Spleen (tissue), 11 donors: Measurements from ENCODE around the gene ZNF385D. TPM values are rescaled to one million over a fixed set of nuclear protein-coding genes. Genes with fewer than 3 reads are reported as not detected.

ENCODE experiments used
- DNase-seq: peaks from one replicate; pipeline ENCODE4 v3.0.0-alpha.2; 2020
- H3K27ac ChIP-seq, 8 donors: fragments of 200-600 bp; sonication (generic) in 7 of 8; 1 replicate in 4 of 8; 2 replicates in 4 of 8; pipeline versions ENCODE4 v1.5.0 to v1.8.0; 2016 to 2021; ENCODE audit warnings: inconsistent platforms in 4 of 8, mild to moderate bottlenecking in 4 of 8, moderate library complexity in 1 of 8
- H3K27me3 ChIP-seq, 7 donors: fragments of 200-600 bp; sonication (generic) in 6 of 7; replicated peaks in 1 of 7; 1 replicate in 4 of 7; 2 replicates in 3 of 7; pipeline versions ENCODE4 v1.5.0 to v1.8.0; 2016 to 2021; ENCODE audit warnings: inconsistent platforms in 3 of 7, mild to moderate bottlenecking in 1 of 7
- H3K36me3 ChIP-seq, 6 donors: fragments of 200-600 bp; sonication (generic) in 5 of 6; 1 replicate in 4 of 6; 2 replicates in 2 of 6; pipeline versions ENCODE4 v1.5.0 to v1.8.0; 2016 to 2021; ENCODE audit warnings: inconsistent platforms in 2 of 6
- H3K4me1 ChIP-seq, 6 donors: fragments of 200-600 bp; sonication (generic) in 5 of 6; 1 replicate in 3 of 6; 2 replicates in 3 of 6; pipeline versions ENCODE4 v1.5.0 to v1.8.0; 2016 to 2021; ENCODE audit warnings: inconsistent platforms in 3 of 6
- H3K4me3 ChIP-seq, 8 donors: fragments of 200-600 bp; sonication (generic) in 7 of 8; 1 replicate in 4 of 8; 2 replicates in 4 of 8; pipeline versions ENCODE4 v1.5.0 to v1.8.0; 2016 to 2021; ENCODE audit warnings: inconsistent platforms in 4 of 8, mild to moderate bottlenecking in 4 of 8, moderate library complexity in 2 of 8
- H3K9me3 ChIP-seq, 8 donors: fragments of 200-600 bp; sonication (generic) in 7 of 8; 1 replicate in 4 of 8; 2 replicates in 4 of 8; pipeline versions ENCODE4 v1.5.0 to v1.8.0; 2016 to 2021; ENCODE audit warnings: inconsistent platforms in 4 of 8
- CTCF ChIP-seq, 11 experiments: fragments of 200-600 bp in 7 of 11; fragments of 450-650 bp in 4 of 11; sonication (generic) in 4 of 11; IDR thresholded peaks in 8 of 11; conservative IDR thresholded peaks in 3 of 11; 1 replicate in 7 of 11; 2 replicates in 4 of 11; pipeline versions ENCODE4 v1.4.0 to v1.8.0; 2016 to 2021; ENCODE audit warnings: antibody characterized with exemption in 11 of 11, inconsistent platforms in 4 of 11, mild to moderate bottlenecking in 1 of 11
- POLR2A ChIP-seq, 3 donors: fragments of 450-650 bp; IDR thresholded peaks; one replicate each; pipeline ENCODE4 v1.5.1; 2017; ENCODE audit warnings: antibody characterized with exemption in 3 of 3, mild to moderate bottlenecking in 1 of 3
- POLR2AphosphoS5 ChIP-seq, 3 donors: sonication (generic); formaldehyde crosslinking; IDR thresholded peaks; one replicate each; pipeline ENCODE4 v1.5.1; 2017; ENCODE audit warnings: antibody characterized with exemption in 3 of 3
- WGBS, 5 donors: extraction: QIAGEN DNeasy Blood & Tissue Kit in 3 of 5; methylation state at CpG; one replicate each; pipeline versions ENCODE4 v1.1.5 to v1.1.7; 2013 to 2018; 5-methylcytosine and 5-hydroxymethylcytosine counted together
- intact Hi-C: fragments of 100-400 bp; cut with DNase I; formaldehyde crosslinking; loops from one replicate; pipeline ENCODE4 v1.15.0; 2023; ENCODE audit warnings: low total_unique reads
- polyA plus RNA-seq, 3 donors: library from polyadenylated mRNA; stranded (reverse); fragments of 200-250 nt; gene quantifications; one replicate each; pipeline ENCODE4 v1.2.1, GENCODE V29; 2013
- total RNA-seq, 7 donors: library from RNA; depleted of rRNA in 3 of 7; stranded (reverse); fragments of >200 nt in 3 of 7; fragmentation: NEBNext Ultra II Directional in 4 of 7; extraction: Animal tissue kit (Norgen Biotek cat#: 25700) in 4 of 7; gene quantifications; one replicate each; pipeline versions ENCODE4 v1.1.0 to v1.2.1, GENCODE V29; 2016 to 2021
- donor health status: healthy with polysubstance abuse.
- donor health status: DM: no; HTN: no; CAD: no; lungs with moderate emphysema.
- donor health status: DM: no; HTN: no; CAD: no.
- donor health status: Bipolar disorder and iron deficiency.
- donor health status: healthy.
- donor health status: DM: no; HTN: no; CAD: no.
- donor health status: DM: yes; HTN: yes; CAD: no.

ZNF385D gene
- total and polyA plus RNA-seq, 10 donors: 0.05 to 3.2 (median 0.70) TPM

GRCh38 chr3:21561472-21561871, 189.5 kb downstream of the ZNF385D start:
- WGBS, 5 donors: 79 to 88% (median 84%) methylated on average over 2 of the region's 2 CpGs
- TF ChIP-seq CTCF (IDR thresholded peaks at IDR 0.05 in 8 of 11, conservative IDR thresholded peaks at IDR 0.05 in 3 of 11) (no peak), POLR2A (IDR thresholded peaks at IDR 0.05) (no peak)
- no peak overlapping the region for H3K27ac ChIP-seq
- H3K27me3 ChIP-seq: no peaks in the 10 kb centered on the region
- H3K36me3 ChIP-seq: no peaks in the 10 kb centered on the region
- intact Hi-C loops: no loop called here
- H3K4me3 ChIP-seq: no peak overlapping the region
- no peak for DNase-seq
- peaks cover 0 to 18% (median 6%) of the 10 kb centered on the region in 8 donors for H3K9me3 ChIP-seq
- H3K4me1 ChIP-seq: no peaks in the 10 kb centered on the region

- H3K36me3 ChIP-seq: no peaks in the 10 kb centered on the region
- 87 to 97% (median 89%) methylated on average over 2 of the region's 2 CpGs for WGBS, 5 donors
- H3K4me1 ChIP-seq: no peaks in the 10 kb centered on the region
- TF ChIP-seq CTCF (IDR thresholded peaks at IDR 0.05 in 8 of 11, conservative IDR thresholded peaks at IDR 0.05 in 3 of 11): no peak
- TF ChIP-seq POLR2AphosphoS5 (IDR thresholded peaks at IDR 0.05): no peak
- no peak for TF ChIP-seq POLR2A (IDR thresholded peaks at IDR 0.05)
- peak overlapping the region in 2 of 8 donors; percentile 22 to 42 for H3K27ac ChIP-seq
- H3K4me3 ChIP-seq: no peak overlapping the region
- no peak for DNase-seq
- H3K9me3 ChIP-seq: peaks cover 0 to 13% (median 2%) of the 10 kb centered on the region in 8 donors
- intact Hi-C loops: no loop called here
- H3K27me3 ChIP-seq: no peaks in the 10 kb centered on the region
These were observed 200.0 kb downstream of the ZNF385D start for GRCh38 chr3:21551019-21551418.

GRCh38 chr3:21544076-21544462, 206.9 kb downstream of the ZNF385D start:
- Histone ChIP-seq H3K9me3 (peaks cover 0 to 17% (median 7%) of the 10 kb centered on the region in 8 donors), H3K27ac (no peak overlapping the region), H3K36me3 (no peaks in the 10 kb centered on the region), H3K27me3 (no peaks in the 10 kb centered on the region), H3K4me1 (no peaks in the 10 kb centered on the region), H3K4me3 (no peak overlapping the region)
- intact Hi-C loops: no loop called here
- TF ChIP-seq CTCF (IDR thresholded peaks at IDR 0.05 in 8 of 11, conservative IDR thresholded peaks at IDR 0.05 in 3 of 11) (no peak), POLR2AphosphoS5 (IDR thresholded peaks at IDR 0.05) (no peak), POLR2A (IDR thresholded peaks at IDR 0.05) (no peak)
- WGBS, 5 donors: 55 to 65% (median 61%) methylated on average over 4 of the region's 4 CpGs
- DNase-seq: no peak

GRCh38 chr3:21543380-21544075, 207.5 kb downstream of the ZNF385D start:
- 75 to 84% (median 78%) methylated on average over 15 of the region's 15 CpGs for WGBS, 5 donors
- H3K9me3 ChIP-seq: peaks cover 0 to 17% (median 7%) of the 10 kb centered on the region in 8 donors
- H3K27ac ChIP-seq: no peak overlapping the region
- H3K27me3 ChIP-seq: no peaks in the 10 kb centered on the region
- TF ChIP-seq POLR2AphosphoS5 (IDR thresholded peaks at IDR 0.05) (no peak), CTCF (IDR thresholded peaks at IDR 0.05 in 8 of 11, conservative IDR thresholded peaks at IDR 0.05 in 3 of 11) (no peak), POLR2A (IDR thresholded peaks at IDR 0.05) (no peak)
- H3K4me1 ChIP-seq: no peaks in the 10 kb centered on the region
- DNase-seq: no peak
- no peaks in the 10 kb centered on the region for H3K36me3 ChIP-seq
- intact Hi-C loops: no loop called here
- H3K4me3 ChIP-seq: no peak overlapping the region
